HepG2 (cell line): Measurements from ENCODE around the gene NFE2L1. TPM values are rescaled to one million over a fixed set of nuclear protein-coding genes. Genes with fewer than 3 reads are reported as not detected.

ENCODE experiments used
- BRD4 ChIP-seq: sonication (generic); formaldehyde crosslinking; IDR thresholded peaks from 2 replicates; pipeline ENCODE4 v1.4.0; 2020; ENCODE audit warnings: missing genetic modification reagents
- CAMTA2 ChIP-seq: sonication (generic); formaldehyde crosslinking; IDR thresholded peaks from 2 replicates; pipeline ENCODE4 v1.4.0; 2020; ENCODE audit warnings: mild to moderate bottlenecking, missing genetic modification reagents, borderline replicate concordance
- CEBPB ChIP-seq: IDR thresholded peaks from 2 replicates; pipeline ENCODE4 v1.6.1; 2011; ENCODE audit warnings: low read depth, low read length, improper control_type of control experiment, borderline replicate concordance
- CENPBD1 ChIP-seq: sonication (generic); formaldehyde crosslinking; IDR thresholded peaks from 2 replicates; pipeline ENCODE4 v1.8.0; 2022; ENCODE audit warnings: missing genetic modification reagents, low read depth, mild to moderate bottlenecking, borderline replicate concordance
- FOXO4 ChIP-seq: sonication (generic); formaldehyde crosslinking; conservative IDR thresholded peaks from 2 replicates; pipeline ENCODE4 v1.8.1; 2023; ENCODE audit warnings: missing genetic modification reagents
- HMG20A ChIP-seq: IDR thresholded peaks from 2 replicates; pipeline ENCODE4 v1.6.1; 2016; ENCODE audit warnings: borderline replicate concordance
- HOMEZ ChIP-seq: IDR thresholded peaks from 2 replicates; pipeline ENCODE4 v1.6.1; 2016; ENCODE audit warnings: low read depth
- LBX2 ChIP-seq: sonication (generic); formaldehyde crosslinking; IDR thresholded peaks from 2 replicates; pipeline ENCODE4 v1.5.0; 2020; ENCODE audit warnings: missing genetic modification reagents, mild to moderate bottlenecking, borderline replicate concordance
- LCORL ChIP-seq, 2 experiments: fragments of 450-650 bp in 1 of 2; sonication (generic) in 1 of 2; formaldehyde crosslinking in 1 of 2; IDR thresholded peaks; 2 replicates each; pipeline versions ENCODE4 v1.5.0 to v1.6.1; 2017 to 2020; ENCODE audit warnings: antibody characterized with exemption in 1 of 2, missing genetic modification reagents in 1 of 2
- MBNL3 ChIP-seq: fragments of 250-450 bp; sonication (Bioruptor Pico); conservative IDR thresholded peaks from 2 replicates; pipeline ENCODE4 v1.8.0; 2022; ENCODE audit warnings: mild to moderate bottlenecking, inconsistent platforms
- PRPF4 ChIP-seq: fragments of 200-400 bp; formaldehyde crosslinking; IDR thresholded peaks from 2 replicates; pipeline ENCODE4 v1.6.1; 2016; ENCODE audit warnings: low read length, low read depth; ENCODE audit not compliant: poor library complexity, severe bottlenecking
- SALL2 ChIP-seq: sonication (generic); formaldehyde crosslinking; IDR thresholded peaks from 2 replicates; pipeline ENCODE4 v1.8.1; 2023; ENCODE audit warnings: mild to moderate bottlenecking, missing genetic modification reagents, inconsistent platforms
- SATB2 ChIP-seq: sonication (generic); formaldehyde crosslinking; IDR thresholded peaks from 2 replicates; pipeline ENCODE4 v1.5.0; 2020; ENCODE audit warnings: missing genetic modification reagents
- SIX1 ChIP-seq: sonication (generic); formaldehyde crosslinking; IDR thresholded peaks from 2 replicates; pipeline ENCODE4 v1.4.0; 2020; ENCODE audit warnings: missing genetic modification reagents, borderline replicate concordance
- TBL1XR1 ChIP-seq: fragments of 150-350 bp; IDR thresholded peaks from 2 replicates; pipeline ENCODE4 v1.6.1; 2014; ENCODE audit warnings: borderline replicate concordance, low read length; ENCODE audit not compliant: partially characterized antibody
- ZBTB7A ChIP-seq: sonication (generic); formaldehyde crosslinking; IDR thresholded peaks from 2 replicates; pipeline ENCODE4 v1.8.0; 2022; ENCODE audit warnings: mild to moderate bottlenecking, missing genetic modification reagents
- ZNF121 ChIP-seq: sonication (generic); formaldehyde crosslinking; IDR thresholded peaks from 2 replicates; pipeline ENCODE4 v1.5.0; 2020; ENCODE audit warnings: mild to moderate bottlenecking, missing genetic modification reagents
- ZNF281 ChIP-seq: sonication (generic); formaldehyde crosslinking; IDR thresholded peaks from 2 replicates; pipeline ENCODE4 v1.4.0; 2020; ENCODE audit warnings: missing genetic modification reagents, borderline replicate concordance
- ZNF331 ChIP-seq: sonication (generic); formaldehyde crosslinking; IDR thresholded peaks from 2 replicates; pipeline ENCODE4 v1.4.0; 2020; ENCODE audit warnings: missing genetic modification reagents
- ZNF674 ChIP-seq: sonication (generic); formaldehyde crosslinking; IDR thresholded peaks from 2 replicates; pipeline ENCODE4 v1.5.0; 2020; ENCODE audit warnings: low read depth, mild to moderate bottlenecking, missing genetic modification reagents
- ZNF749 ChIP-seq: sonication (generic); formaldehyde crosslinking; IDR thresholded peaks from 2 replicates; pipeline ENCODE4 v1.8.0; 2022; ENCODE audit warnings: mild to moderate bottlenecking, missing genetic modification reagents, moderate library complexity, borderline replicate concordance
- ZSCAN20 ChIP-seq: sonication (generic); formaldehyde crosslinking; IDR thresholded peaks from 2 replicates; pipeline ENCODE4 v1.4.0; 2020; ENCODE audit warnings: missing genetic modification reagents, mild to moderate bottlenecking, borderline replicate concordance
- polyA plus RNA-seq, 8 experiments: library from polyadenylated mRNA; depleted of rRNA in 3 of 8; stranded (reverse) in 7 of 8; unstranded in 1 of 8; fragments of >200 nt; fragmentation: Illumina TruSeq in 4 of 8; extraction: Trizol in 4 of 8; gene quantifications; 2 replicates each; pipeline versions ENCODE4 v1.2.1 to v1.2.3, GENCODE V29; 2011 to 2016; ENCODE audit warnings: low read depth in 4 of 8, missing spikeins in 1 of 8, mixed read lengths in 1 of 8; ENCODE audit not compliant: insufficient read depth in 1 of 8
- total RNA-seq, 5 experiments: library from RNA; depleted of rRNA; stranded (reverse); fragments of >200 nt; fragmentation: Illumina TruSeq; extraction: Trizol; gene quantifications; 2 replicates each; pipeline ENCODE4 v1.2.3, GENCODE V29; 2016; ENCODE audit warnings: low read depth in 1 of 5

Gene NFE2L1
- total and polyA plus RNA-seq, 2 of the 13 experiments (the other 11 are each of a cell fraction or from before 2014, with no cell fraction given), result 67.0 to 234 TPM

- 0 out of 2 replicates have a peak, but pooled peaks have one; percentile 13 for TF ChIP-seq FOXO4 (CRISPR knock-in tag)
- TF ChIP-seq HMG20A (CRISPR knock-in tag), result no peak
- TF ChIP-seq SALL2, result no peak; the same call in 1 of the 2 replicates
- peak; percentile 42; the same call in 1 of the 2 replicates for TF ChIP-seq ZNF121 (CRISPR knock-in tag)
- no peak for TF ChIP-seq TBL1XR1
- TF ChIP-seq ZNF749, result no peak; the same call in 1 of the 2 replicates
- peak; percentile 67; the same call in 1 of the 2 replicates for TF ChIP-seq ZNF331 (CRISPR knock-in tag)
- no peak; the same call in 1 of the 2 replicates for TF ChIP-seq ZNF281 (CRISPR knock-in tag)
- no peak for TF ChIP-seq ZNF674 (CRISPR knock-in tag)
- TF ChIP-seq CEBPB, result peak; percentile 83
- no peak for TF ChIP-seq ZSCAN20 (CRISPR knock-in tag)
- 0 out of 2 replicates have a peak, but pooled peaks have one; percentile 81 for TF ChIP-seq CENPBD1 (CRISPR knock-in tag)
- peak; percentile 52; the same call in 1 of the 2 replicates for TF ChIP-seq HOMEZ (CRISPR knock-in tag)
- no peak for TF ChIP-seq PRPF4
- TF ChIP-seq LCORL (IDR thresholded peaks at IDR 0.05), result no peak
- peak; percentile 19; the same call in 1 of the 2 replicates for TF ChIP-seq LCORL (CRISPR knock-in tag; IDR thresholded peaks at IDR 0.05)
- TF ChIP-seq CAMTA2 (CRISPR knock-in tag), result 0 out of 2 replicates have a peak, but pooled peaks have one; percentile 7
- no peak for TF ChIP-seq SIX1 (CRISPR knock-in tag)
- TF ChIP-seq BRD4 (CRISPR knock-in tag), result peak; percentile 71
- no peak for TF ChIP-seq MBNL3 (CRISPR knock-in tag)
- TF ChIP-seq SATB2 (CRISPR knock-in tag), result peak; percentile 90
- no peak for TF ChIP-seq LBX2 (CRISPR knock-in tag)
- peak; percentile 18; the same call in 1 of the 2 replicates for TF ChIP-seq ZBTB7A (CRISPR knock-in tag)
These were observed at the start of gene NFE2L1 (continued) for GRCh38 chr17:48047741-48048383.
